Measurements from ENCODE around the gene HOTAIR.

Gene HOTAIR

DNA sequence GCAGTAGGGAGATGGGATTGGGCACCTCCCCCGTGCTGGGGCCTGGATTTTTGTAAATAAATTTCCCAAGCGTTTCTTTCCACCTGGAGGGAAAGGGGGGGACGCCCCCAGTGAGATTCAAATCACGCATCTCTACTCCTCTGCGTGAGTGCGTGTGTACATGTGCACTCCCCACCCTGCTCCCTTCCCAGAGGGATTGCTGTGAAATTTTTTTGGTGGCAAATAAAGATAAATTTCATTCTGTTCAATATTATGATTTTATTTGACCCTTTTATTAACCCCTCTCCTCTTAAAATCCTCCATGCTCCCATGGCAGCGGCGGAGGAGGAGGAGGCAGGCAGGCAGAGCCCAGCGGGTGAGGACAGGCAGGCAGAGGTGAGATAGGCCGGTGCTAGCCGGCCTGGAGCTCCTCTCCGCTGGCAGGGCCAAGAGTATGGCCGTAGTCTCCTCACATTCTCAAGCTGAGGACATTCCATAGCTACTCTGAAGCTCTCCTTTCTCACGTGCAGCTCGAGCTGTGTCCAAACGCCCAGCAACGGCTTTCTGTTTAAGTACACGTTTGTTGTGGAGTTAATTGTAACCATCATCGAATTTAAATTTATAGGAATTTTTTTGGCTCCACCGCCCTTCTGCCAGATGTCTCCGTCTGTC lies 1.5 kb upstream of the HOTAIR start:
- no peak for TF ChIP-seq CTCF (IDR thresholded peaks at IDR 0.05; ENCODE audit: low read length, missing control alignments)
- no peak for DNase-seq (ENCODE audit: low read depth)
- no peak overlapping the region for H3K4me3 ChIP-seq (replicated peaks; ENCODE audit: low read depth, low read length)

DNA sequence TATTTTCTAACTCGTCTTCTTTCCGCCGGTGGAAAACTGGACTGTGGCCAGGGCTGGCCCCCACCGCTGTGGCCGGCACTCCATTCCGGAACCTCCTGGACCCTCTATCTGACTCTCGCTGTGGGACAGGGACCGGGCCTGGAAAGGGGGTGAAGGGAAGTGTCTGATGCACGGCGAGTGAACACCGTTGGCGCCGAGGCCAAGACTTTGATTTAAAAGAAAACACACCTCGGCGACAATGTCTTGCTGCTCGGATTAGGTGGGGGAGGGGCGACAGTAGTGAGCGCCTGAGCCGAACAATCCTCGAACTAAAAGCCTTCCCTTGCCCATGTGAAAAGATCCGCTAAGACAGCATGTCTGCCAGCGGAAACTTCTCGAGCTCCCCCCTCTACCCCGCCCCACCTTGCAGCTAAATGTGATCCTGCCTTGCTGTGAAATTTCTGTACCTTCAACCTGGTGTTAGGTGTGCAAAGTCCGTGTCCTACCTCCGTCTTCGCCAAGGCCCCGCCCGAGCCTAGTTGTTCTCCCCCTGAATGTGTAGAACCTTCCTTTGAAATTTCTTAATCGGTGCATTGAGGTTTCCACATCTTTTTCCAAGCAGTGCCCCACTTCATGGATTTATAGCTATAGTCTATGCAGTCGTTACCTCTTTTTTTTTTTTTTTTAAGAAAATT lies 862 bp upstream of the HOTAIR start:
- no peak overlapping the region for H3K4me3 ChIP-seq (replicated peaks; ENCODE audit: low read depth, low read length)
- TF ChIP-seq CTCF (IDR thresholded peaks at IDR 0.05; ENCODE audit: low read length, missing control alignments), result no peak
- DNase-seq (ENCODE audit: low read depth), result no peak

DNA sequence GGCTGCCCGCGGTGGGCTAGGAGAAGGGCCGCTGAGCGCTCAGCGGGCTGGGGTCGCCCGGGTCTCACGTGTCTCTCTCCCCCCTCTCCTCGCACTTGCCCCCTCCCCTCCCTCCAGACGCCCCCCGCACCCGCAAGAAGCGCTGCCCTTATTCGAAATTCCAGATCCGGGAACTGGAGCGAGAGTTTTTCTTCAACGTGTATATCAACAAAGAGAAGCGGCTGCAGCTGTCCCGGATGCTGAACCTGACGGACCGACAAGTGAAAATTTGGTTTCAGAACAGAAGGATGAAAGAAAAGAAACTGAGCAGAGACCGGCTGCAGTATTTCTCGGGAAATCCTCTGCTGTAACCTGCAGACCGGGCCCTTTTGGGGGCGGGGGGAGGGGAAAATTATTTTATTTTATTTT lies 314 bp upstream of the HOTAIR start:
- no peak for TF ChIP-seq CTCF (IDR thresholded peaks at IDR 0.05; ENCODE audit: low read length, missing control alignments)
- DNase-seq (ENCODE audit: low read depth), result no peak
- no peak overlapping the region for H3K4me3 ChIP-seq (replicated peaks; ENCODE audit: low read depth, low read length)

- no peak for TF ChIP-seq CTCF (IDR thresholded peaks at IDR 0.05; ENCODE audit: low read length, missing control alignments)
- H3K4me3 ChIP-seq (replicated peaks; ENCODE audit: low read depth, low read length), result no peak overlapping the region
Observed at GRCh38 chr12:53973236-53974042, 1.3 kb downstream of the HOTAIR start.

DNA sequence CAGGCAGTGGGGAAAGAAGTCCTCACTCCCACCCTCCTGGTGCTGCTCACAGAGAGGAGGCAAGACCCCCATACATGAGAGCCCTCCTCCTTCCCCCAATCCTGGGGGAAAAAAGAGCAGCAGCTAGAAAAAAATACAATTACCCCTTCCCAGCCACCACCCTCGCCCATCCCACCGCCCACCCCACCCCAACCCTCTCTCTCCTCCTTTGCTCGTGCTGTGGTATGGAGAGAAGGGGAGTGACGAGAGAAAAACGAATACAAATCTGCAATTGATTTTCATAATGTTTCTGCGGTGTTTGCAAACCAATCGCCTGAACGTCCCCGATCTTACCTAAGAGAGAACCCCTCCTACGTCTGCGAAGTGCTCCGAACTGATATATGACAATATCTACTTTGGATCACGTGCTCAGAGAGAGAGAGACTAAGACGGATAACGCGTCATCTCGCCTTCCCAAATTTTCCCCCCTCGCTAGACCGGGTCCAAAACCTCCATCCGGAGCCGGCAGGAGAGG lies 2.0 kb downstream of the HOTAIR start, which contains the start of gene HOXC11:
Gene HOXC11 (plus strand): TSS at position 405 of the 514 bp plus-strand sequence. CDS start 116 bp downstream, outside the sequence.
- TF ChIP-seq CTCF (IDR thresholded peaks at IDR 0.05; ENCODE audit: low read length, missing control alignments), result no peak
- no peak for DNase-seq (ENCODE audit: low read depth)
- H3K4me3 ChIP-seq (replicated peaks; ENCODE audit: low read depth, low read length), result no peak within 1 kb of the TSS

More at GRCh38 chr12:53973236-53974042, 1.3 kb downstream of the HOTAIR start:
- no peak for DNase-seq (ENCODE audit: low read depth)

GRCh38 chr12:53972152-53972702 lies 2.5 kb downstream of the HOTAIR start:
- no peak overlapping the region for H3K4me3 ChIP-seq (replicated peaks; ENCODE audit: low read depth, low read length)
- DNase-seq (ENCODE audit: low read depth), result no peak
- TF ChIP-seq CTCF (IDR thresholded peaks at IDR 0.05; ENCODE audit: low read length, missing control alignments), result no peak

Data from fibroblast of pulmonary artery (primary cell).